Ovary (tissue), 3 donors: Measurements from ENCODE around the gene PCED1B.

ENCODE experiments used
- CTCF ChIP-seq, 3 donors: fragments of 450-650 bp in 2 of 3; fragments of 200-600 bp in 1 of 3; IDR thresholded peaks; one replicate each; pipeline versions ENCODE4 v1.5.1 to v1.8.0; 2016 to 2022; ENCODE audit warnings: antibody characterized with exemption in 3 of 3, mild to moderate bottlenecking in 1 of 3
- EP300 ChIP-seq: sonication (generic); formaldehyde crosslinking; IDR thresholded peaks from one replicate; pipeline ENCODE4 v1.6.1; 2017; ENCODE audit warnings: antibody characterized with exemption
- POLR2A ChIP-seq: fragments of 450-650 bp; IDR thresholded peaks from one replicate; pipeline ENCODE4 v1.6.1; 2017; ENCODE audit warnings: antibody characterized with exemption, mild to moderate bottlenecking, moderate library complexity
- donor health status: DM: no; HTN: no; CAD: no.

- no peak for TF ChIP-seq POLR2A
- TF ChIP-seq EP300, result no peak
- TF ChIP-seq CTCF (IDR thresholded peaks at IDR 0.05), result no peak
These were observed 27.1 kb upstream of the PCED1B start for GRCh38 chr12:47052274-47052673.
